T47D (cell line): ENCODE measurements around the gene CDHR3.
"Not testable (repeated sequence)": the region's sequence is repeated elsewhere in the genome, so short reads cannot be mapped to it uniquely, and the experiment has no call there.

ENCODE experiments used
- DNase-seq, 2 experiments: peaks; one replicate each; pipeline versions ENCODE4 v3.0.0 to v3.0.0-alpha.2; 2011 to 2012; ENCODE audit warnings: low read depth in 1 of 2, low spot score in 1 of 2
- JUND ChIP-seq: IDR thresholded peaks from 2 replicates; pipeline ENCODE4 v1.6.1; 2012; ENCODE audit warnings: low read depth
- in situ Hi-C: cut with HindIII; loops from 2 replicates; pipeline ENCODE4 v1.10.0; 2016; ENCODE audit warnings: low sequenced_read_pairs, low pct_unique_long_range_greater_than_20kb

The CDHR3 gene

GRCh38 chr7:105941596-105941995, 21.5 kb upstream of the CDHR3 start:
- TF ChIP-seq JUND, result no peak
- DNase-seq, result no peak
- in situ Hi-C loops, result no loop called here

DNA sequence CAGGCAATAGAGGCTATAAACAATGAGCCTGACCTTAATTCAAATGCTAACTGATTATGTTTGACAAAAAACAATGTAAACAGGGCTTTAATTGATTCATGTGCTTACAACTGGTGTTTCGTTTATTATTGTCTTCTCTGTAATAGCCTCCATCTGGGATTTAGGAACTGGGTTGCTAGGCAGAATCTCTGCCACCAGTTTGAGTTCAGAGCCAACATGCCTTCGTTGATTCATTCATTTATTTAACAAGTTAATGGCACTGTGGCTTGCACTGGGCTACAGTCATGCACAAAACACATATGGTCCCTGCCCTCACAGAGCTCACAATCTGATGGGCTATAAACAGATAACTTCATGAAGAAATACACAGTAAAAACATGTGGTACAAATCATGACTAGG, 19.6 kb upstream of the CDHR3 start:
- TF ChIP-seq JUND, result no peak
- DNase-seq, result no peak
- in situ Hi-C loops, result no loop called here

DNA sequence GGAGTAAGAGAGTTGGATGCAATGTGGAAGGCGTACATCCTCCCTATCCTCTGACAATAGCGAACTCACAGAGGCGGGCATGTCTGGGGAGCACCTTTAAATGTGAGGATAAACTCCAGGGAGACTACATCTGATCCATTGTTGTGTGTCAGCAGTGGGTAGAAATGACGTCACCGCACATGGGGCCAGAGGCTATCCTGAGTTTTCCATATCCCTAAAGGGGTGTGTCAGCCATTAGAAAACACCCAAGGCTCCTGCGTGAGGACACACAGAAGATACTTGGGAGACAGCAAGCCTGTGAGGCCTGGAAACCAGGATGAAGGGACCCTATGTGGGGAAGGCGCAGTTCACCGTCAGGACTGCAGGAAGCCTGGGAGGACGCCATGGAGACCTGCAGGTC, 17.2 kb upstream of the CDHR3 start:
- TF ChIP-seq JUND, result no peak
- in situ Hi-C loops, result no loop called here

GRCh38 chr7:105951597-105951996, 11.5 kb upstream of the CDHR3 start:
- no peak for TF ChIP-seq JUND
- in situ Hi-C loops, result no loop called here

More for the DNA sequence above, 17.2 kb upstream of the CDHR3 start:
- no peak for DNase-seq

GRCh38 chr7:105952917-105953595, 10.0 kb upstream of the CDHR3 start:
- TF ChIP-seq JUND, result no peak
- in situ Hi-C loops, result no loop called here
- DNase-seq, result no peak

More at GRCh38 chr7:105951597-105951996, 11.5 kb upstream of the CDHR3 start:
- DNase-seq, result no peak

DNA sequence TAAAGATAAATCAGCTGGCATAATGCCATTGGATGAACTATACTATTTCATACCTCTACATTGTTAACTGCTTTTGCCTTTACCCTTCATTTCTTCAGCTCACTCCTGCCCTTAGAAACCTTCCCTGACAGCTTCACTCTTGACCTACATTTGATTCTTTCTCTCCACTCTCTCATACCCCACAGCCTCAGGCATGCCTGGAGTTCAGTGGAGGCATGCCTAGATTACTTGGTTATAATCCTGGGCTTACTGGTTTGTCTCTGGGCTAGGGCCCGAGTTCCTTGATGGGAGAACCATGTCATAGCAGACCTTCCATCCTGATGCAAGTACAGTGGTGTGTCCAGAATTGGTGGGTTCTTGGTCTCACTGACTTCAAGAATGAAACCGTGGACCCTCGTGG, 8.4 kb upstream of the CDHR3 start:
- TF ChIP-seq JUND, result no peak
- DNase-seq, result no peak
- in situ Hi-C loops, result no loop called here

- DNase-seq, in situ Hi-C loops: not testable (repeated sequence)
These were observed 7.2 kb upstream of the CDHR3 start for GRCh38 chr7:105955651-105956466.

GRCh38 chr7:105958012-105958411, 5.1 kb upstream of the CDHR3 start:
- no peak for TF ChIP-seq JUND
- no peak for DNase-seq
- in situ Hi-C loops, result no loop called here

DNA sequence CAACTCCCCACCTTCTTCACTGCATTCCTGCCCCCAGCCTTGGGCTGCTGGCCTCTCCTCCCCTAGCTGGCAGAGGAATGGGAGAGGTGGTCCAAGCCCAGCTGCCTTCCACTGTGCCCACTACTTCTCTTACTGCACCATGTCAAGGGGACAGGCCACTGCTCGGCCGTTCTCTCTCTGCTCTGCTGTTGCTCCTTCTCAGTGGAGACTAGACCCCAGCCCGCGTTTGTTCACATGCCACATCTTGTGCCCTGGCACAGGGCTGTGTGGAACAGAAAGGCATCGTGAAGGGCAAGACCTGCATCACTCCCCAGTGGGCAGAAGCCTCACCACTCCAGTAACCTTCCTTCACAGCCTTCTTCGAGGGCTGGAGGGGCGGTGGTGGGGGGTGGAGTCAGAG, 711 bp upstream of the CDHR3 start:
- TF ChIP-seq JUND, result no peak
- DNase-seq, result no peak
- in situ Hi-C loops, result no loop called here

GRCh38 chr7:105971845-105972244, 8.8 kb downstream of the CDHR3 start:
- TF ChIP-seq JUND, result no peak
- in situ Hi-C loops, result no loop called here
- DNase-seq, result no peak

- in situ Hi-C loops, result no loop called here
These were observed 9.2 kb downstream of the CDHR3 start for GRCh38 chr7:105972276-105972675.

GRCh38 chr7:105974471-105974870, 11.4 kb downstream of the CDHR3 start:
- no peak for TF ChIP-seq JUND
- DNase-seq, result no peak
- in situ Hi-C loops, result no loop called here

More at GRCh38 chr7:105972276-105972675, 9.2 kb downstream of the CDHR3 start:
- no peak for TF ChIP-seq JUND
- no peak for DNase-seq

- DNase-seq, result peak in 1 of 2 experiments; percentile 34
- in situ Hi-C loops, result no loop called here
- no peak for TF ChIP-seq JUND
These were observed 12.8 kb downstream of the CDHR3 start for GRCh38 chr7:105975770-105976417.
